ENCODE data around the gene RABGGTA.
"Not testable (repeated sequence)": the region's sequence is repeated elsewhere in the genome, so short reads cannot be mapped to it uniquely, and the experiment has no call there.

RABGGTA gene

GRCh38 chr14:24246765-24247212, 24.6 kb downstream of the RABGGTA start:
- H3K79me2 ChIP-seq (ENCODE audit: control insufficient read depth, insufficient read depth, low read length, poor library complexity): peaks cover 4% of the 10 kb centered on the region
- WGBS (ENCODE audit: extremely low coverage, insufficient coverage, insufficient read length): no CpG with 5 or more reads among the region's 3 CpGs
- no peak overlapping the region for H3K4me2 ChIP-seq (ENCODE audit: low read length)
- no peak for DNase-seq
- no peak overlapping the region for H2AFZ ChIP-seq (ENCODE audit: insufficient read depth, low read length, poor library complexity)
- no peak overlapping the region for H2BK12ac ChIP-seq (ENCODE audit: low read length)
- no peaks in the 10 kb centered on the region for H3K9me3 ChIP-seq (ENCODE audit: insufficient read depth, low read depth, low read length)
- peaks cover 16 to 20% of the 10 kb centered on the region in 2 experiments for H3K36me3 ChIP-seq (ENCODE audit: control insufficient read depth in 1 of 2, insufficient read depth in 2 of 2, low read length in 2 of 2)
- no peak overlapping the region for H3K18ac ChIP-seq (ENCODE audit: low read length)
- H3K27me3 ChIP-seq (ENCODE audit: insufficient read depth, low read length): no peaks in the 10 kb centered on the region
- H3K4ac ChIP-seq (ENCODE audit: low read depth, low read length): no peak overlapping the region
- no peak overlapping the region for H4K8ac ChIP-seq (ENCODE audit: low read depth, low read length)
- H3K4me3 ChIP-seq (ENCODE audit: low read depth, low read length): no peak overlapping the region
- H2AK5ac ChIP-seq (ENCODE audit: low read length): no peak overlapping the region
- H3K23ac ChIP-seq (ENCODE audit: low read length): no peak overlapping the region
- H3K9ac ChIP-seq (ENCODE audit: low read length): no peak overlapping the region
- H2BK120ac ChIP-seq (ENCODE audit: insufficient read depth, low read length, poor library complexity): no peak overlapping the region
- H3K79me1 ChIP-seq (ENCODE audit: low read length): peaks cover 10% of the 10 kb centered on the region
- no peak overlapping the region for H4K91ac ChIP-seq (ENCODE audit: low read depth, low read length)
- no peak overlapping the region for H3K14ac ChIP-seq (ENCODE audit: low read length)
- H4K12ac ChIP-seq (ENCODE audit: low read depth, low read length): no peak overlapping the region
- H2BK5ac ChIP-seq (ENCODE audit: low read depth, low read length, poor library complexity): no peak overlapping the region
- peaks cover 4 to 6% of the 10 kb centered on the region in 2 experiments for H3K4me1 ChIP-seq (ENCODE audit: control insufficient read depth in 1 of 2, insufficient read depth in 2 of 2, low read length in 2 of 2)
- H3K27ac ChIP-seq (ENCODE audit: low read depth, low read length): no peak overlapping the region

- not testable (repeated sequence) for H4K12ac ChIP-seq (ENCODE audit: low read depth, low read length); H3K79me2 ChIP-seq (ENCODE audit: control insufficient read depth, insufficient read depth, low read length, poor library complexity); H3K4me3 ChIP-seq (ENCODE audit: low read depth, low read length); H2BK5ac ChIP-seq (ENCODE audit: low read depth, low read length, poor library complexity); H3K14ac ChIP-seq (ENCODE audit: low read length); H3K4me2 ChIP-seq (ENCODE audit: low read length); H4K91ac ChIP-seq (ENCODE audit: low read depth, low read length); H3K18ac ChIP-seq (ENCODE audit: low read length); H3K4me1 ChIP-seq (ENCODE audit: control insufficient read depth in 1 of 2, insufficient read depth in 2 of 2, low read length in 2 of 2); H3K9ac ChIP-seq (ENCODE audit: low read length); H2BK120ac ChIP-seq (ENCODE audit: insufficient read depth, low read length, poor library complexity); H4K8ac ChIP-seq (ENCODE audit: low read depth, low read length); H3K27ac ChIP-seq (ENCODE audit: low read depth, low read length); H2AFZ ChIP-seq (ENCODE audit: insufficient read depth, low read length, poor library complexity); H3K27me3 ChIP-seq (ENCODE audit: insufficient read depth, low read length); H3K9me3 ChIP-seq (ENCODE audit: insufficient read depth, low read depth, low read length); H2AK5ac ChIP-seq (ENCODE audit: low read length); H3K23ac ChIP-seq (ENCODE audit: low read length); H3K4ac ChIP-seq (ENCODE audit: low read depth, low read length); H2BK12ac ChIP-seq (ENCODE audit: low read length); DNase-seq
- no CpG with 5 or more reads among the region's 11 CpGs for WGBS (ENCODE audit: extremely low coverage, insufficient coverage, insufficient read length)
- Histone ChIP-seq H3K79me1 (ENCODE audit: low read length) (peaks cover 10% of the 10 kb centered on the region), H3K36me3 (ENCODE audit: control insufficient read depth in 1 of 2, insufficient read depth in 2 of 2, low read length in 2 of 2) (peaks cover 18 to 20% of the 10 kb centered on the region in 2 experiments)
Observed at GRCh38 chr14:24245350-24245749, 26.0 kb downstream of the RABGGTA start.

DNA sequence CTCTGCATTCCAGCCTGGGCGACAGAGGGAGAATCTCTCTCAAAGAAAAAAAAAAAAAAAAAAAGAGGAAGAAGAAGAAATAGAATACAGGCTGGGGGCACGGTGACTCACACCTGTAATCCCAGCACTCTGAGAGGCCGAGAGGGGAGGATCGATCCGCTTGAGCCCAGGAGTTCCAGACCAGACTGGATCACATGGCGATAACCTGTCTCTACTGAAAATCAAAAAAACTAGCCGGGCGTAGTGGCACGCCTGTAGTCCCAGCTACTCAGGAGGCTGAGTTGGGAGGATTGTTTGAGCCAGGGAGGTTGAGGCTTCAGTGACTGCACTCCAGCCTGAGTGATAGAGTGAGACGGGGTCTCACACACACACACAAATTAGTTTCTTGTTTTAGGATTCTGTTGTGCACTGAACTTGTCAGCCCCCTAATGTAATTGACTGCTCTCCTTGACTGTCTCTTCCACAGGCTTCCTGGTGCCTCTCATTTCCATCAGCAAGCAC, 28.0 kb downstream of the RABGGTA start:
- H4K91ac ChIP-seq (ENCODE audit: low read depth, low read length): peak overlapping the region; percentile 59
- H3K4me2 ChIP-seq (ENCODE audit: low read length): peak overlapping the region; percentile 75
- no CpG with 5 or more reads among the region's 10 CpGs for WGBS (ENCODE audit: extremely low coverage, insufficient coverage, insufficient read length)
- H3K9me3 ChIP-seq (ENCODE audit: insufficient read depth, low read depth, low read length): peaks cover 4% of the 10 kb centered on the region
- H3K18ac ChIP-seq (ENCODE audit: low read length): no peak overlapping the region
- H4K8ac ChIP-seq (ENCODE audit: low read depth, low read length): peak overlapping the region; percentile 48
- peak overlapping the region; percentile 65 for H2BK5ac ChIP-seq (ENCODE audit: low read depth, low read length, poor library complexity)
- H3K23ac ChIP-seq (ENCODE audit: low read length): no peak overlapping the region
- H2AK5ac ChIP-seq (ENCODE audit: low read length): peak overlapping the region; percentile 52
- H3K79me1 ChIP-seq (ENCODE audit: low read length): peaks cover 10% of the 10 kb centered on the region
- DNase-seq: peak; percentile 58 to 61
- H3K4me3 ChIP-seq (ENCODE audit: low read depth, low read length): no peak overlapping the region
- peak overlapping the region; percentile 67 for H2BK12ac ChIP-seq (ENCODE audit: low read length)
- H2AFZ ChIP-seq (ENCODE audit: insufficient read depth, low read length, poor library complexity): peak overlapping the region; percentile 11
- H3K27me3 ChIP-seq (ENCODE audit: insufficient read depth, low read length): no peaks in the 10 kb centered on the region
- peaks cover 4% of the 10 kb centered on the region for H3K79me2 ChIP-seq (ENCODE audit: control insufficient read depth, insufficient read depth, low read length, poor library complexity)
- peak overlapping the region; percentile 63 for H3K14ac ChIP-seq (ENCODE audit: low read length)
- H3K4ac ChIP-seq (ENCODE audit: low read depth, low read length): peak overlapping the region; percentile 8
- H2BK120ac ChIP-seq (ENCODE audit: insufficient read depth, low read length, poor library complexity): peak overlapping the region; percentile 49
- peak overlapping the region; percentile 98 for H3K27ac ChIP-seq (ENCODE audit: low read depth, low read length)
- H3K36me3 ChIP-seq (ENCODE audit: control insufficient read depth in 1 of 2, insufficient read depth in 2 of 2, low read length in 2 of 2): peaks cover 13 to 23% of the 10 kb centered on the region in 2 experiments
- H3K9ac ChIP-seq (ENCODE audit: low read length): no peak overlapping the region
- peak overlapping the region; percentile 20 for H4K12ac ChIP-seq (ENCODE audit: low read depth, low read length)
- H3K4me1 ChIP-seq (ENCODE audit: control insufficient read depth in 1 of 2, insufficient read depth in 2 of 2, low read length in 2 of 2): peaks cover 6 to 13% of the 10 kb centered on the region in 2 experiments

DNA sequence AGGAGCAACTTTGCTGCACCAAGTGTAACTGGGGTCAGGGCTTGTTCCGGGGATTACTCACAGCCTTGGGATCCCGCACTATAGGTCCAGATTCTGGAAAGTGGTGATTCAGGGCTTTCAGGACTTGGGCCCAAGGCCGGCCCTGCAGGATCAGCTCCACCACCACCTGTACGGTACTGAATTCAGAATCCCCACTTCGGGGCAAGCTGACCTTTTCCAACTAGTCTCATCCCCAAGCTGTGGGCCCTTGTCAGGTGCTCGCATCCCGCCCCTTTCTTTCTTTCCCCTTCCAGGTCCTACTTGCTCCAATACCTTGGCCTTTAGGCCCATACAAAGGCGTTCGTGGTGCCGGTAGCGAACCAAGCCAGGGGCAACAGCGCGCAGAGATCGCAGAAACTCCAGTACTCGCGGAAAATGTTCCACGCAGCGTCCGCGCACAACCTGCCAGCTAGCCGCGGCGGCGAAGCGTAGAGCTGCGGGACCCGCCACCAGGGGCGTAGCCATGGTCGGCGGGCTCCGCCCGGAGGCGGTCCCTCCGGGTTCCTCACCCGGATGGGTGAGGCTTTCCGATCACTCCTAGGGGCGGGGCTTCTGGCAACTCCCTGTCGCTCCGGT, 29.5 kb downstream of the RABGGTA start:
- Histone ChIP-seq H3K4me2 (ENCODE audit: low read length) (peak overlapping the region; percentile 75), H3K18ac (ENCODE audit: low read length) (peak overlapping the region; percentile 45), H3K4ac (ENCODE audit: low read depth, low read length) (peak overlapping the region; percentile 54), H3K79me1 (ENCODE audit: low read length) (peaks cover 10% of the 10 kb centered on the region), H2AK5ac (ENCODE audit: low read length) (peak overlapping the region; percentile 42), H3K14ac (ENCODE audit: low read length) (peak overlapping the region; percentile 75), H3K36me3 (ENCODE audit: control insufficient read depth in 1 of 2, insufficient read depth in 2 of 2, low read length in 2 of 2) (peaks cover 23 to 37% of the 10 kb centered on the region in 2 experiments), H3K23ac (ENCODE audit: low read length) (no peak overlapping the region), H3K4me3 (ENCODE audit: low read depth, low read length) (peak overlapping the region; percentile 82), H3K27me3 (ENCODE audit: insufficient read depth, low read length) (no peaks in the 10 kb centered on the region), H2BK12ac (ENCODE audit: low read length) (no peak overlapping the region), H3K79me2 (ENCODE audit: control insufficient read depth, insufficient read depth, low read length, poor library complexity) (peaks cover 4% of the 10 kb centered on the region), H3K9me3 (ENCODE audit: insufficient read depth, low read depth, low read length) (peaks cover 4% of the 10 kb centered on the region), H2BK120ac (ENCODE audit: insufficient read depth, low read length, poor library complexity) (peak overlapping the region; percentile 28), H3K9ac (ENCODE audit: low read length) (peak overlapping the region; percentile 74), H4K12ac (ENCODE audit: low read depth, low read length) (peak overlapping the region; percentile 78), H2BK5ac (ENCODE audit: low read depth, low read length, poor library complexity) (peak overlapping the region; percentile 74), H3K27ac (ENCODE audit: low read depth, low read length) (peak overlapping the region; percentile 98), H4K91ac (ENCODE audit: low read depth, low read length) (peak overlapping the region; percentile 78), H3K4me1 (ENCODE audit: control insufficient read depth in 1 of 2, insufficient read depth in 2 of 2, low read length in 2 of 2) (peaks cover 6 to 16% of the 10 kb centered on the region in 2 experiments), H2AFZ (ENCODE audit: insufficient read depth, low read length, poor library complexity) (peak overlapping the region; percentile 38), H4K8ac (ENCODE audit: low read depth, low read length) (peak overlapping the region; percentile 77)
- DNase-seq: peak; percentile 94 to 97
- WGBS (ENCODE audit: extremely low coverage, insufficient coverage, insufficient read length): no CpG with 5 or more reads among the region's 39 CpGs
